ENCODE data around the gene TCF4.
"Not testable (repeated sequence)": the region's sequence is repeated elsewhere in the genome, so short reads cannot be mapped to it uniquely, and the experiment has no call there.

Gene TCF4

DNA sequence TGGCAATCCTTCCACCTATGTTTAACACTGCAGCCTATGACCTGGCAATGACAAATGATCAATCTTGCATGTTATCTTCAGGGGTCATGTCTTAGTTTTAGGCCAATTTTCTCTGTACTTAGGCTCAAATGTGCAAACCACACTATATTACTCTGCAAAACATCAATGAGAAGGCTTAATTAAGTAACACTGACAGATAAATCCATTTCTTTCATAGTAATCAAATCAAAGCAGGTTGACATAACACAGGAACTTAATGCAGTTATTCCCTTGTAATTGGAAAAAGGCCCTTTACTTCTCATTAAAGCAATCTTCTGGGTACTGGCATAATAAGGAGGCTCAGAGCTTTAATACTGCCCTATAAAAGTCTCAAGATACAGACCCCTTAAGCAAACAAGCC is 114.4 kb downstream of the TCF4 start:
- TF ChIP-seq, protein P1, sequence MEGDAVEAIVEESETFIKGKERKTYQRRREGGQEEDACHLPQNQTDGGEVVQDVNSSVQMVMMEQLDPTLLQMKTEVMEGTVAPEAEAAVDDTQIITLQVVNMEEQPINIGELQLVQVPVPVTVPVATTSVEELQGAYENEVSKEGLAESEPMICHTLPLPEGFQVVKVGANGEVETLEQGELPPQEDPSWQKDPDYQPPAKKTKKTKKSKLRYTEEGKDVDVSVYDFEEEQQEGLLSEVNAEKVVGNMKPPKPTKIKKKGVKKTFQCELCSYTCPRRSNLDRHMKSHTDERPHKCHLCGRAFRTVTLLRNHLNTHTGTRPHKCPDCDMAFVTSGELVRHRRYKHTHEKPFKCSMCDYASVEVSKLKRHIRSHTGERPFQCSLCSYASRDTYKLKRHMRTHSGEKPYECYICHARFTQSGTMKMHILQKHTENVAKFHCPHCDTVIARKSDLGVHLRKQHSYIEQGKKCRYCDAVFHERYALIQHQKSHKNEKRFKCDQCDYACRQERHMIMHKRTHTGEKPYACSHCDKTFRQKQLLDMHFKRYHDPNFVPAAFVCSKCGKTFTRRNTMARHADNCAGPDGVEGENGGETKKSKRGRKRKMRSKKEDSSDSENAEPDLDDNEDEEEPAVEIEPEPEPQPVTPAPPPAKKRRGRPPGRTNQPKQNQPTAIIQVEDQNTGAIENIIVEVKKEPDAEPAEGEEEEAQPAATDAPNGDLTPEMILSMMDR (IDR thresholded peaks at IDR 0.05; ENCODE audit: extremely low read depth, insufficient read depth, missing control alignments): no peak
- in situ Hi-C loops (cut with MboI; ENCODE audit: low pct_unique_long_range_greater_than_20kb, low sequenced_read_pairs, unreplicated experiment): no loop called here
- no peak for DNase-seq (ENCODE audit: low spot score)

- TF ChIP-seq, protein P1 (IDR thresholded peaks at IDR 0.05; ENCODE audit: extremely low read depth, insufficient read depth, missing control alignments): no peak
- in situ Hi-C loops (cut with MboI; ENCODE audit: low pct_unique_long_range_greater_than_20kb, low sequenced_read_pairs, unreplicated experiment): no loop called here
- DNase-seq (ENCODE audit: low spot score): no peak
Measured at GRCh38 chr18:55473058-55473457, 114.9 kb downstream of the TCF4 start.

- DNase-seq (ENCODE audit: low spot score): no peak
- in situ Hi-C loops (cut with MboI; ENCODE audit: low pct_unique_long_range_greater_than_20kb, low sequenced_read_pairs, unreplicated experiment): no loop called here
- TF ChIP-seq, protein P1 (IDR thresholded peaks at IDR 0.05; ENCODE audit: extremely low read depth, insufficient read depth, missing control alignments): no peak
Measured at GRCh38 chr18:55470826-55471225, 117.2 kb downstream of the TCF4 start.

DNA sequence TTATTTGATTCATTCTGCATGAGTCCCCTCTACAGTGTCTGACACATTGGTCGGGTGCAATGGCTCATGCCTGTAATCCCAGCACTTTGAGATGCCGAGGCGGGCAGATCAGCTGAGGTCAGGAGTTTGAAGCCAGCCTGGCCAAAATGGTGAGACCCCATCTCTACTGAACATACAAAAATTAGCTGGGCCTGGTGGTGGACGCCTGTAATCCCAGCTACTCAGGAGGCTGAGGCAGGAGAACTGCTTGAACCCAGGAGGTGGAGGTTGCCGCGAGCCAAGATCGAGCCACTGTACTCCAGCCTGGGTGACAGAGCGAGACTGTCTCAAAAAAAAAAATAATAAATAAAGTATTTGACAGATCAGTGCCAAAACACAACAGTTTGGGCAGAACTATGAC is 118.9 kb downstream of the TCF4 start:
- not testable (repeated sequence) for DNase-seq (ENCODE audit: low spot score)

DNA sequence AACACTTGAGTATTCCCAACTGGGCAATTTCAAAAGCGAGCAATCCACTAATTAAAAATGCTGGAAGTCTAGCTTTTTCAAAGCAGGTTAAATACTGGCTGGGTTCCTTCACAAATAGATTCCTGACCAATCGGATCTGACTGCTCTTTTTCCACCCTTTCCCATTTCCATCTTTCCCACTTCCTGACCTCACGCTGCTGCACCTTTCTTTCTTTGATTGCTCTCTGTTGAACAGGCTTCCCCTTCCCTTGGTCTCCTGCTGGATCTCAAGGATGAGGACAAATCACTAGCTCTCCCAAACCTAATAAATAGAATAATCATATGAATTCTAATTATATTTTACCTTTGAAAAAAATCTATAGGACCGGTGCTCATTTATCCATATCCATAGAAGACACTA is 121.2 kb downstream of the TCF4 start:
- TF ChIP-seq, protein P1 (IDR thresholded peaks at IDR 0.05; ENCODE audit: extremely low read depth, insufficient read depth, missing control alignments): no peak
- in situ Hi-C loops (cut with MboI; ENCODE audit: low pct_unique_long_range_greater_than_20kb, low sequenced_read_pairs, unreplicated experiment): no loop called here
- no peak for DNase-seq (ENCODE audit: low spot score)

More for the DNA sequence above, 118.9 kb downstream of the TCF4 start:
- in situ Hi-C loops (cut with MboI; ENCODE audit: low pct_unique_long_range_greater_than_20kb, low sequenced_read_pairs, unreplicated experiment): not testable (repeated sequence)

- TF ChIP-seq, protein P1 (IDR thresholded peaks at IDR 0.05; ENCODE audit: extremely low read depth, insufficient read depth, missing control alignments): no peak
- in situ Hi-C loops (cut with MboI; ENCODE audit: low pct_unique_long_range_greater_than_20kb, low sequenced_read_pairs, unreplicated experiment): no loop called here
- DNase-seq (ENCODE audit: low spot score): no peak
Measured at GRCh38 chr18:55465313-55465712, 122.7 kb downstream of the TCF4 start.

DNA sequence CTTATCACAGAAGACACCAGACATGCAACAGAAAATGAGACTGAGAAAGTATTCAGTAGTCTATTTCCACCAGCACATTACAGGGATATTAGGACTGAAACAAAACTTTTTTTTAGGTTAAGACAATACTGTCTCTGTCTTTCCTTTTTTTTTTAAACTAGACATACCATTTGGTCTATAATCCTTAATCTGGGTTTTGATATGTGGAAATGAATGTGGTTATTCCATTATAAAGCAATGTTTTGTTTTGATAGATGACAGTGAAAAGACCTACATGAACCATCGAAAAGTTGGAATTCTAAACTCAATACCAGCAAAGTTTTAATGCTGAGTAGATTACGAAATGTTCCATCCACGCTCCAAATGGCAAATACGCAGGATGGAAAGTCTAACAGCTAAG is 123.4 kb downstream of the TCF4 start:
- TF ChIP-seq, protein P1 (IDR thresholded peaks at IDR 0.05; ENCODE audit: extremely low read depth, insufficient read depth, missing control alignments): no peak
- DNase-seq (ENCODE audit: low spot score): no peak
- in situ Hi-C loops (cut with MboI; ENCODE audit: low pct_unique_long_range_greater_than_20kb, low sequenced_read_pairs, unreplicated experiment): no loop called here

Data from GM13977 (cell line).